ENCODE results near the gene ITPRID1.
A peak's percentile ranks its signal among the peaks of the same experiment; 100 is the strongest.
"Not testable (repeated sequence)": the region's sequence is repeated elsewhere in the genome, so short reads cannot be mapped to it uniquely, and the experiment has no call there.

ITPRID1 gene

DNA sequence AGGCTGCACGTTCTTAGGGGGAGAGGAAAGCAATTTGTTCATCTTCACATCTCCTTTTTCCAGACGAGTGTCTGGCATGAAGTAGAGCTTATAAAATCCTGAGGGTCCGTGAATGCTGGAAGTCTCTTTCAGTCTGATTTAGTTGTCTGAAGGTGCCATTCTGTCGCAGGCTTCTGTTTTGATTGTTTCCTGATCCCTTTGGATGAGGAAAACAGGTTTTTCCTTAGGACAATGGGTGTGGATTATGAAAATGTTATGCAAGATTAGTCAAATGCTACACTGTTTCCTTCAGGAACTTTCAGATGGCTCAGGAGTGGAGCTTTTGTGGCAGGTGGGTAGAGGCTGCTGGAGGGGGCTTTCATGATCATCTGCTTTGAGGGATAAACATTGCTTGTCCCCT is at the start of gene ITPRID1:
TSS of gene ITPRID1 (plus strand) at position 301 of the 400 bp plus-strand sequence. CDS start 38,935 bp downstream, outside the sequence.
- no peaks in the 10 kb centered on the region for H3K27me3 ChIP-seq (ENCODE audit: control insufficient read depth, insufficient read depth, low read length)
- no peaks in the 10 kb centered on the region for H3K4me1 ChIP-seq (ENCODE audit: control insufficient read depth, insufficient read depth, low read length)
- no peaks in the 10 kb centered on the region for H3K9me3 ChIP-seq (ENCODE audit: control insufficient read depth, insufficient read depth, low read length)
- no peak within 1 kb of the TSS for H3K4me3 ChIP-seq (ENCODE audit: low read depth, low read length)
- H3K9ac ChIP-seq (ENCODE audit: low read depth, low read length) = no peak within 1 kb of the TSS
- H3K36me3 ChIP-seq (ENCODE audit: control insufficient read depth, insufficient read depth, low read length) = no peaks in the 10 kb centered on the region

- Histone ChIP-seq H3K9me3 (ENCODE audit: control insufficient read depth, insufficient read depth, low read length) (no peaks in the 10 kb centered on the region), H3K4me1 (ENCODE audit: control insufficient read depth, insufficient read depth, low read length) (peaks cover 18% of the 10 kb centered on the region), H3K9ac (ENCODE audit: low read depth, low read length) (no peak overlapping the region), H3K36me3 (ENCODE audit: control insufficient read depth, insufficient read depth, low read length) (no peaks in the 10 kb centered on the region), H3K4me3 (ENCODE audit: low read depth, low read length) (no peak overlapping the region), H3K27me3 (ENCODE audit: control insufficient read depth, insufficient read depth, low read length) (peaks cover 53% of the 10 kb centered on the region)
Observed at GRCh38 chr7:31464601-31465000, 49.3 kb upstream of the ITPRID1 start.

GRCh38 chr7:31465285-31465684 is 48.6 kb upstream of the ITPRID1 start:
- peaks cover 46% of the 10 kb centered on the region for H3K27me3 ChIP-seq (ENCODE audit: control insufficient read depth, insufficient read depth, low read length)
- H3K9ac ChIP-seq (ENCODE audit: low read depth, low read length) = no peak overlapping the region
- no peak overlapping the region for H3K4me3 ChIP-seq (ENCODE audit: low read depth, low read length)
- H3K4me1 ChIP-seq (ENCODE audit: control insufficient read depth, insufficient read depth, low read length) = peaks cover 18% of the 10 kb centered on the region
- H3K36me3 ChIP-seq (ENCODE audit: control insufficient read depth, insufficient read depth, low read length) = no peaks in the 10 kb centered on the region
- no peaks in the 10 kb centered on the region for H3K9me3 ChIP-seq (ENCODE audit: control insufficient read depth, insufficient read depth, low read length)

GRCh38 chr7:31466036-31466435 is 47.9 kb upstream of the ITPRID1 start:
- Histone ChIP-seq H3K36me3 (ENCODE audit: control insufficient read depth, insufficient read depth, low read length) (no peaks in the 10 kb centered on the region), H3K27me3 (ENCODE audit: control insufficient read depth, insufficient read depth, low read length) (peaks cover 39% of the 10 kb centered on the region), H3K4me1 (ENCODE audit: control insufficient read depth, insufficient read depth, low read length) (peaks cover 18% of the 10 kb centered on the region), H3K9ac (ENCODE audit: low read depth, low read length) (no peak overlapping the region), H3K9me3 (ENCODE audit: control insufficient read depth, insufficient read depth, low read length) (no peaks in the 10 kb centered on the region), H3K4me3 (ENCODE audit: low read depth, low read length) (no peak overlapping the region)

GRCh38 chr7:31470883-31471282 is 43.0 kb upstream of the ITPRID1 start:
- not testable (repeated sequence) for H3K4me3 ChIP-seq (ENCODE audit: low read depth, low read length); H3K4me1 ChIP-seq (ENCODE audit: control insufficient read depth, insufficient read depth, low read length); H3K27me3 ChIP-seq (ENCODE audit: control insufficient read depth, insufficient read depth, low read length); H3K9me3 ChIP-seq (ENCODE audit: control insufficient read depth, insufficient read depth, low read length); H3K9ac ChIP-seq (ENCODE audit: low read depth, low read length); H3K36me3 ChIP-seq (ENCODE audit: control insufficient read depth, insufficient read depth, low read length)

- Histone ChIP-seq H3K9ac (ENCODE audit: low read depth, low read length) (no peak overlapping the region), H3K4me3 (ENCODE audit: low read depth, low read length) (no peak overlapping the region), H3K4me1 (ENCODE audit: control insufficient read depth, insufficient read depth, low read length) (peaks cover 4% of the 10 kb centered on the region), H3K9me3 (ENCODE audit: control insufficient read depth, insufficient read depth, low read length) (no peaks in the 10 kb centered on the region), H3K36me3 (ENCODE audit: control insufficient read depth, insufficient read depth, low read length) (no peaks in the 10 kb centered on the region), H3K27me3 (ENCODE audit: control insufficient read depth, insufficient read depth, low read length) (no peaks in the 10 kb centered on the region)
Observed at GRCh38 chr7:31475368-31475767, 38.5 kb upstream of the ITPRID1 start.

GRCh38 chr7:31476073-31476745 is 37.7 kb upstream of the ITPRID1 start:
- Histone ChIP-seq H3K27me3 (ENCODE audit: control insufficient read depth, insufficient read depth, low read length) (no peaks in the 10 kb centered on the region), H3K36me3 (ENCODE audit: control insufficient read depth, insufficient read depth, low read length) (no peaks in the 10 kb centered on the region), H3K9me3 (ENCODE audit: control insufficient read depth, insufficient read depth, low read length) (no peaks in the 10 kb centered on the region), H3K4me3 (ENCODE audit: low read depth, low read length) (no peak overlapping the region), H3K4me1 (ENCODE audit: control insufficient read depth, insufficient read depth, low read length) (peaks cover 4% of the 10 kb centered on the region), H3K9ac (ENCODE audit: low read depth, low read length) (no peak overlapping the region)

- Histone ChIP-seq H3K4me1 (ENCODE audit: control insufficient read depth, insufficient read depth, low read length) (peaks cover 4% of the 10 kb centered on the region), H3K27me3 (ENCODE audit: control insufficient read depth, insufficient read depth, low read length) (no peaks in the 10 kb centered on the region), H3K36me3 (ENCODE audit: control insufficient read depth, insufficient read depth, low read length) (no peaks in the 10 kb centered on the region)
Observed at GRCh38 chr7:31476941-31477677, 36.8 kb upstream of the ITPRID1 start.

DNA sequence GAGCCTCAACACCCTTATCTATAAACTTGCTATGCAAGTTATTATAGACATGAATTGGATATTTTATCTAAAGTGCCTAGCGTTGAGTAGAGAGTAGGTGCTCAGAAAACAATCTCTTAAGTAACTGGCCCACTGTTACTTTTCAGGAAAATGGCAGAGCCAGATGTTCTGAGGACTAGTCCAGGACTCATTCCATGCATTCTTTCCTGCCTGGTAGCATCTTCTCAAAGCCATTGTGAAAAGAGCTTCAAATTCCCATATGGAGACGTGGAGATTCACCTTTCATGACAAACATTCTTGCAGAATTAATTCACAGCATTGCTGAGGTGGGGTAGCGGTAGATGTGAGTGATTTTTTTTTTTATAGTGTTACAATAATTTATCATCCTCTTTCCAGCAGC is 35.9 kb upstream of the ITPRID1 start:
- H3K4me3 ChIP-seq (ENCODE audit: low read depth, low read length) = no peak overlapping the region
- H3K9me3 ChIP-seq (ENCODE audit: control insufficient read depth, insufficient read depth, low read length) = no peaks in the 10 kb centered on the region
- H3K4me1 ChIP-seq (ENCODE audit: control insufficient read depth, insufficient read depth, low read length) = peaks cover 4% of the 10 kb centered on the region
- H3K9ac ChIP-seq (ENCODE audit: low read depth, low read length) = no peak overlapping the region
- H3K27me3 ChIP-seq (ENCODE audit: control insufficient read depth, insufficient read depth, low read length) = no peaks in the 10 kb centered on the region
- peaks cover 3% of the 10 kb centered on the region for H3K36me3 ChIP-seq (ENCODE audit: control insufficient read depth, insufficient read depth, low read length)

More at GRCh38 chr7:31476941-31477677, 36.8 kb upstream of the ITPRID1 start:
- H3K4me3 ChIP-seq (ENCODE audit: low read depth, low read length) = no peak overlapping the region
- H3K9me3 ChIP-seq (ENCODE audit: control insufficient read depth, insufficient read depth, low read length) = no peaks in the 10 kb centered on the region
- H3K9ac ChIP-seq (ENCODE audit: low read depth, low read length) = no peak overlapping the region

- peak overlapping the region; percentile 3 for H3K9ac ChIP-seq (ENCODE audit: low read depth, low read length)
- no peak overlapping the region for H3K4me3 ChIP-seq (ENCODE audit: low read depth, low read length)
- H3K36me3 ChIP-seq (ENCODE audit: control insufficient read depth, insufficient read depth, low read length) = peaks cover 3% of the 10 kb centered on the region
- H3K4me1 ChIP-seq (ENCODE audit: control insufficient read depth, insufficient read depth, low read length) = peaks cover 4% of the 10 kb centered on the region
- no peaks in the 10 kb centered on the region for H3K9me3 ChIP-seq (ENCODE audit: control insufficient read depth, insufficient read depth, low read length)
- H3K27me3 ChIP-seq (ENCODE audit: control insufficient read depth, insufficient read depth, low read length) = no peaks in the 10 kb centered on the region
Observed at GRCh38 chr7:31478721-31479120, 35.2 kb upstream of the ITPRID1 start.

DNA sequence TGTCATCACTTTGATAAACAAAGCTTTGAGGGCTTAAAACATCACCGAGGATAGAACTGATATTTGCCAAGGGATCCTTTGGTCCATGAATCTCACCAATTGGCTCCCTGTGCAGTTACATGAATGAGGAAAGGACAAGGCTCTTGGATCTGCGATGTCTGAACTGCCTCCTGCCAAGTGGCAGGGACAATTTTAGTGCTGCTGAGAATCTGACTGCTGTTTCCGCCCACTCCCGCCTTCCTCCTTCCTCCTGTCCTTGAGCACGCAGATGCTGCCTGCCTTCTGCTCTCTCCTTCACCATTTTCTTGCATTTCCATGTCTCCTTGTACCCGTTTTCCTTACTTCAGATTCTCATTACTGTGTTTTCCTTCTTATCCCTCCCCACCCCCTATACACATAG is 26.8 kb upstream of the ITPRID1 start:
- no peak overlapping the region for H3K4me3 ChIP-seq (ENCODE audit: low read depth, low read length)
- no peaks in the 10 kb centered on the region for H3K27me3 ChIP-seq (ENCODE audit: control insufficient read depth, insufficient read depth, low read length)
- H3K9ac ChIP-seq (ENCODE audit: low read depth, low read length) = no peak overlapping the region
- no peaks in the 10 kb centered on the region for H3K9me3 ChIP-seq (ENCODE audit: control insufficient read depth, insufficient read depth, low read length)
- H3K36me3 ChIP-seq (ENCODE audit: control insufficient read depth, insufficient read depth, low read length) = peaks cover 3% of the 10 kb centered on the region
- peaks cover 4% of the 10 kb centered on the region for H3K4me1 ChIP-seq (ENCODE audit: control insufficient read depth, insufficient read depth, low read length)

- Histone ChIP-seq H3K36me3 (ENCODE audit: control insufficient read depth, insufficient read depth, low read length) (peaks cover 3% of the 10 kb centered on the region), H3K4me3 (ENCODE audit: low read depth, low read length) (no peak overlapping the region), H3K4me1 (ENCODE audit: control insufficient read depth, insufficient read depth, low read length) (peaks cover 4% of the 10 kb centered on the region), H3K9me3 (ENCODE audit: control insufficient read depth, insufficient read depth, low read length) (no peaks in the 10 kb centered on the region), H3K9ac (ENCODE audit: low read depth, low read length) (no peak overlapping the region), H3K27me3 (ENCODE audit: control insufficient read depth, insufficient read depth, low read length) (no peaks in the 10 kb centered on the region)
Observed at GRCh38 chr7:31487476-31487875, 26.4 kb upstream of the ITPRID1 start.
